HEK293 (cell line): ENCODE data around the gene VGLL4.
A peak's percentile ranks its signal among the peaks of the same experiment; 100 is the strongest.

Experiments
- OVOL3 ChIP-seq: fragments of 450-650 bp; formaldehyde crosslinking; IDR thresholded peaks from 2 replicates; pipeline ENCODE4 v1.5.1; 2016; ENCODE audit warnings: missing biosample characterization, missing genetic modification characterization
- RBAK ChIP-seq: fragments of 450-650 bp; formaldehyde crosslinking; IDR thresholded peaks from 2 replicates; pipeline ENCODE4 v1.5.1; 2016; ENCODE audit warnings: missing biosample characterization, missing genetic modification characterization
- YY1 ChIP-seq: fragments of 450-650 bp; formaldehyde crosslinking; IDR thresholded peaks from 2 replicates; pipeline ENCODE4 v1.5.1; 2018; ENCODE audit warnings: missing biosample characterization, missing genetic modification characterization
- ZBTB17 ChIP-seq: fragments of 450-650 bp; formaldehyde crosslinking; IDR thresholded peaks from 2 replicates; pipeline ENCODE4 v1.5.1; 2016; ENCODE audit warnings: missing biosample characterization, missing genetic modification characterization
- ZBTB20 ChIP-seq: fragments of 450-650 bp; formaldehyde crosslinking; IDR thresholded peaks from 2 replicates; pipeline ENCODE4 v1.5.1; 2016; ENCODE audit warnings: missing biosample characterization, missing genetic modification characterization
- ZBTB7A ChIP-seq: fragments of 450-650 bp; formaldehyde crosslinking; IDR thresholded peaks from 2 replicates; pipeline ENCODE4 v1.5.1; 2016; ENCODE audit warnings: low read depth, missing biosample characterization, missing genetic modification characterization
- ZFP37 ChIP-seq: fragments of 450-650 bp; formaldehyde crosslinking; IDR thresholded peaks from 2 replicates; pipeline ENCODE4 v1.5.1; 2016; ENCODE audit warnings: missing biosample characterization, missing genetic modification characterization
- ZNF121 ChIP-seq: fragments of 450-650 bp; formaldehyde crosslinking; IDR thresholded peaks from 2 replicates; pipeline ENCODE4 v1.5.1; 2016; ENCODE audit warnings: missing biosample characterization, missing genetic modification characterization
- ZNF138 ChIP-seq: fragments of 450-650 bp; formaldehyde crosslinking; IDR thresholded peaks from 2 replicates; pipeline ENCODE4 v1.5.1; 2016; ENCODE audit warnings: missing biosample characterization, missing genetic modification characterization, borderline replicate concordance
- ZNF184 ChIP-seq: fragments of 450-650 bp; IDR thresholded peaks from 2 replicates; pipeline ENCODE4 v1.5.1; 2018; ENCODE audit warnings: missing biosample characterization, mild to moderate bottlenecking, missing genetic modification characterization
- ZNF202 ChIP-seq: fragments of 450-650 bp; formaldehyde crosslinking; IDR thresholded peaks from 2 replicates; pipeline ENCODE4 v1.5.1; 2016; ENCODE audit warnings: missing biosample characterization, missing genetic modification characterization, borderline replicate concordance
- ZNF221 ChIP-seq: fragments of 450-650 bp; formaldehyde crosslinking; IDR thresholded peaks from 2 replicates; pipeline ENCODE4 v1.5.1; 2017; ENCODE audit warnings: missing biosample characterization, missing genetic modification characterization, borderline replicate concordance
- ZNF266 ChIP-seq: fragments of 450-650 bp; formaldehyde crosslinking; IDR thresholded peaks from 2 replicates; pipeline ENCODE4 v1.5.1; 2016; ENCODE audit warnings: missing biosample characterization, missing genetic modification characterization, low read depth
- ZNF302 ChIP-seq: fragments of 450-650 bp; formaldehyde crosslinking; IDR thresholded peaks from 2 replicates; pipeline ENCODE4 v1.5.1; 2016; ENCODE audit warnings: missing biosample characterization, missing genetic modification characterization, low read depth
- ZNF341 ChIP-seq: fragments of 450-650 bp; formaldehyde crosslinking; IDR thresholded peaks from 2 replicates; pipeline ENCODE4; 2016; ENCODE audit warnings: low read depth, missing biosample characterization, missing genetic modification characterization
- ZNF426 ChIP-seq: fragments of 450-650 bp; formaldehyde crosslinking; IDR thresholded peaks from 2 replicates; pipeline ENCODE4 v1.5.1; 2017; ENCODE audit warnings: missing biosample characterization, missing genetic modification characterization, mild to moderate bottlenecking, inconsistent platforms, moderate library complexity
- ZNF510 ChIP-seq: fragments of 450-650 bp; formaldehyde crosslinking; IDR thresholded peaks from 2 replicates; pipeline ENCODE4 v1.5.1; 2018; ENCODE audit warnings: mild to moderate bottlenecking, missing genetic modification characterization, missing biosample characterization; ENCODE audit not compliant: insufficient replicate concordance
- ZNF514 ChIP-seq: fragments of 450-650 bp; formaldehyde crosslinking; IDR thresholded peaks from 2 replicates; pipeline ENCODE4 v1.5.1; 2016; ENCODE audit warnings: missing biosample characterization, missing genetic modification characterization
- ZNF529 ChIP-seq: fragments of 450-650 bp; formaldehyde crosslinking; IDR thresholded peaks from 2 replicates; pipeline ENCODE4 v1.5.1; 2017; ENCODE audit warnings: missing genetic modification characterization, missing biosample characterization; ENCODE audit not compliant: insufficient replicate concordance
- ZNF549 ChIP-seq: fragments of 450-650 bp; IDR thresholded peaks from 2 replicates; pipeline ENCODE4 v1.5.1; 2018; ENCODE audit warnings: missing biosample characterization, missing genetic modification characterization, mild to moderate bottlenecking, inconsistent platforms, moderate library complexity
- ZNF555 ChIP-seq: fragments of 450-650 bp; formaldehyde crosslinking; conservative IDR thresholded peaks from 2 replicates; pipeline ENCODE4 v1.5.1; 2017; ENCODE audit warnings: missing biosample characterization, mild to moderate bottlenecking, missing genetic modification characterization, inconsistent platforms
- ZNF629 ChIP-seq: fragments of 450-650 bp; formaldehyde crosslinking; IDR thresholded peaks from 2 replicates; pipeline ENCODE4 v1.5.1; 2017; ENCODE audit warnings: missing biosample characterization, missing genetic modification characterization
- ZNF747 ChIP-seq: fragments of 450-650 bp; formaldehyde crosslinking; IDR thresholded peaks from 2 replicates; pipeline ENCODE4 v1.5.1; 2016; ENCODE audit warnings: missing biosample characterization, missing genetic modification characterization
- ZNF791 ChIP-seq: fragments of 450-650 bp; formaldehyde crosslinking; IDR thresholded peaks from 2 replicates; pipeline ENCODE4 v1.5.1; 2016; ENCODE audit warnings: missing biosample characterization, missing genetic modification characterization
- ZXDB ChIP-seq: fragments of 450-650 bp; formaldehyde crosslinking; IDR thresholded peaks from 2 replicates; pipeline ENCODE4 v1.5.1; 2016; ENCODE audit warnings: missing biosample characterization, missing genetic modification characterization
- TF ChIP-seq, protein P1 (sequence below): fragments of 450-650 bp; formaldehyde crosslinking; IDR thresholded peaks from 2 replicates; pipeline ENCODE4 v1.5.1; 2016; ENCODE audit warnings: missing biosample characterization, missing genetic modification characterization
- TF ChIP-seq, protein P2 (sequence below): fragments of 450-650 bp; formaldehyde crosslinking; IDR thresholded peaks from 2 replicates; pipeline ENCODE4 v1.5.1; 2017; ENCODE audit warnings: missing biosample characterization, missing genetic modification characterization
- TF ChIP-seq, protein P3 (sequence below): fragments of 450-650 bp; formaldehyde crosslinking; IDR thresholded peaks from 2 replicates; pipeline ENCODE4 v1.5.1; 2016; ENCODE audit warnings: missing biosample characterization, missing genetic modification characterization
- TF ChIP-seq, protein P4 (sequence below): fragments of 450-650 bp; formaldehyde crosslinking; IDR thresholded peaks from 2 replicates; pipeline ENCODE4 v1.5.1; 2016; ENCODE audit warnings: missing biosample characterization, missing genetic modification characterization
- TF ChIP-seq, protein P5 (sequence below): fragments of 450-650 bp; formaldehyde crosslinking; IDR thresholded peaks from 2 replicates; pipeline ENCODE4; 2016; ENCODE audit warnings: missing biosample characterization, missing genetic modification characterization

The VGLL4 gene

DNA sequence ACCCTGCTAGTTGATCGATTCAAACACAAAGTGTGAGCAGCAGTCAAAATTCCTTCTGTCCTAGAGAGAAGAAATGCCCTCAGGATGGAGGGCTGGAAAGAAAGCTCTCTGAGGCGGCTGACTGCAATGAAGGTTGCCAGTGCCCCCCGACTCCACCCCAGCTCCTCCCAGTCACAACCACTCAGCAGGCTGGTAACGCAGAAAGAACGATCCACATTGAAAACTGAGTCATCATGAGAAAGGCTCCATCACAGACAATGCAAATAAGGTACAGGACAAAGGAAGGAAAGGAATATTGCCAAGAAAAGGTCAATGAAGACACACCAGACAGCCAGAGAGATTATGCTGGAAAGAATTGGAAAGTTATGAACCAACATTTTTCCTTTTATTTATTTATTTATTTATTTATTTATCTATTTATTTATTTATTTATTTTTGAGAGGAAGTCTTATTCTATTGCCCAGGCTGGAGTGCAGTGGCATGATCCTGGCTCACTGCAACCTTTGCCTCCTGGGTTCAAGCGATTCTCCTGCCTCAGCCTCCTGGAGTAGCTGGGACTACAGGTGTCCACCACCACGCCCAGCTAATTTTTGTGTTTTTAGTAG is 17.4 kb upstream of the VGLL4 start (continued):
- TF ChIP-seq ZNF514 (tag by site-specific recombination) (0 out of 2 replicates have a peak, but pooled peaks have one; percentile 53), ZNF747 (tag by site-specific recombination) (no peak), YY1 (tag by site-specific recombination) (no peak), ZNF202 (tag by site-specific recombination) (peak; percentile 23; the same call in 1 of the 2 replicates), ZNF184 (no peak), ZBTB17 (tag by site-specific recombination) (no peak), ZNF555 (tag by site-specific recombination) (peak; percentile 81), ZNF302 (tag by site-specific recombination) (no peak), ZNF121 (tag by site-specific recombination) (0 out of 2 replicates have a peak, but pooled peaks have one; percentile 10), ZNF266 (peak; percentile 76), ZNF549 (tag by site-specific recombination) (no peak), ZNF221 (tag by site-specific recombination) (no peak), ZNF341 (tag by site-specific recombination) (no peak), ZXDB (peak; percentile 66), ZNF510 (tag by site-specific recombination) (peak; percentile 87), ZFP37 (0 out of 2 replicates have a peak, but pooled peaks have one; percentile 52), ZNF529 (no peak), ZNF138 (0 out of 2 replicates have a peak, but pooled peaks have one; percentile 14), ZNF791 (0 out of 2 replicates have a peak, but pooled peaks have one; percentile 20), ZBTB20 (tag by site-specific recombination) (no peak), ZNF426 (tag by site-specific recombination) (peak; percentile 88), OVOL3 (tag by site-specific recombination) (0 out of 2 replicates have a peak, but pooled peaks have one; percentile 45), ZNF629 (tag by site-specific recombination) (peak; percentile 66; the same call in 1 of the 2 replicates), ZBTB7A (tag by site-specific recombination) (no peak), RBAK (tag by site-specific recombination) (no peak)
- TF ChIP-seq, protein P1, sequence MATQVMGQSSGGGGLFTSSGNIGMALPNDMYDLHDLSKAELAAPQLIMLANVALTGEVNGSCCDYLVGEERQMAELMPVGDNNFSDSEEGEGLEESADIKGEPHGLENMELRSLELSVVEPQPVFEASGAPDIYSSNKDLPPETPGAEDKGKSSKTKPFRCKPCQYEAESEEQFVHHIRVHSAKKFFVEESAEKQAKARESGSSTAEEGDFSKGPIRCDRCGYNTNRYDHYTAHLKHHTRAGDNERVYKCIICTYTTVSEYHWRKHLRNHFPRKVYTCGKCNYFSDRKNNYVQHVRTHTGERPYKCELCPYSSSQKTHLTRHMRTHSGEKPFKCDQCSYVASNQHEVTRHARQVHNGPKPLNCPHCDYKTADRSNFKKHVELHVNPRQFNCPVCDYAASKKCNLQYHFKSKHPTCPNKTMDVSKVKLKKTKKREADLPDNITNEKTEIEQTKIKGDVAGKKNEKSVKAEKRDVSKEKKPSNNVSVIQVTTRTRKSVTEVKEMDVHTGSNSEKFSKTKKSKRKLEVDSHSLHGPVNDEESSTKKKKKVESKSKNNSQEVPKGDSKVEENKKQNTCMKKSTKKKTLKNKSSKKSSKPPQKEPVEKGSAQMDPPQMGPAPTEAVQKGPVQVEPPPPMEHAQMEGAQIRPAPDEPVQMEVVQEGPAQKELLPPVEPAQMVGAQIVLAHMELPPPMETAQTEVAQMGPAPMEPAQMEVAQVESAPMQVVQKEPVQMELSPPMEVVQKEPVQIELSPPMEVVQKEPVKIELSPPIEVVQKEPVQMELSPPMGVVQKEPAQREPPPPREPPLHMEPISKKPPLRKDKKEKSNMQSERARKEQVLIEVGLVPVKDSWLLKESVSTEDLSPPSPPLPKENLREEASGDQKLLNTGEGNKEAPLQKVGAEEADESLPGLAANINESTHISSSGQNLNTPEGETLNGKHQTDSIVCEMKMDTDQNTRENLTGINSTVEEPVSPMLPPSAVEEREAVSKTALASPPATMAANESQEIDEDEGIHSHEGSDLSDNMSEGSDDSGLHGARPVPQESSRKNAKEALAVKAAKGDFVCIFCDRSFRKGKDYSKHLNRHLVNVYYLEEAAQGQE (tag by site-specific recombination), result peak; percentile 62; the same call in 1 of the 2 replicates
- TF ChIP-seq, protein P2, sequence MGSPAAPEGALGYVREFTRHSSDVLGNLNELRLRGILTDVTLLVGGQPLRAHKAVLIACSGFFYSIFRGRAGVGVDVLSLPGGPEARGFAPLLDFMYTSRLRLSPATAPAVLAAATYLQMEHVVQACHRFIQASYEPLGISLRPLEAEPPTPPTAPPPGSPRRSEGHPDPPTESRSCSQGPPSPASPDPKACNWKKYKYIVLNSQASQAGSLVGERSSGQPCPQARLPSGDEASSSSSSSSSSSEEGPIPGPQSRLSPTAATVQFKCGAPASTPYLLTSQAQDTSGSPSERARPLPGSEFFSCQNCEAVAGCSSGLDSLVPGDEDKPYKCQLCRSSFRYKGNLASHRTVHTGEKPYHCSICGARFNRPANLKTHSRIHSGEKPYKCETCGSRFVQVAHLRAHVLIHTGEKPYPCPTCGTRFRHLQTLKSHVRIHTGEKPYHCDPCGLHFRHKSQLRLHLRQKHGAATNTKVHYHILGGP, result no peak
- TF ChIP-seq, protein P3, sequence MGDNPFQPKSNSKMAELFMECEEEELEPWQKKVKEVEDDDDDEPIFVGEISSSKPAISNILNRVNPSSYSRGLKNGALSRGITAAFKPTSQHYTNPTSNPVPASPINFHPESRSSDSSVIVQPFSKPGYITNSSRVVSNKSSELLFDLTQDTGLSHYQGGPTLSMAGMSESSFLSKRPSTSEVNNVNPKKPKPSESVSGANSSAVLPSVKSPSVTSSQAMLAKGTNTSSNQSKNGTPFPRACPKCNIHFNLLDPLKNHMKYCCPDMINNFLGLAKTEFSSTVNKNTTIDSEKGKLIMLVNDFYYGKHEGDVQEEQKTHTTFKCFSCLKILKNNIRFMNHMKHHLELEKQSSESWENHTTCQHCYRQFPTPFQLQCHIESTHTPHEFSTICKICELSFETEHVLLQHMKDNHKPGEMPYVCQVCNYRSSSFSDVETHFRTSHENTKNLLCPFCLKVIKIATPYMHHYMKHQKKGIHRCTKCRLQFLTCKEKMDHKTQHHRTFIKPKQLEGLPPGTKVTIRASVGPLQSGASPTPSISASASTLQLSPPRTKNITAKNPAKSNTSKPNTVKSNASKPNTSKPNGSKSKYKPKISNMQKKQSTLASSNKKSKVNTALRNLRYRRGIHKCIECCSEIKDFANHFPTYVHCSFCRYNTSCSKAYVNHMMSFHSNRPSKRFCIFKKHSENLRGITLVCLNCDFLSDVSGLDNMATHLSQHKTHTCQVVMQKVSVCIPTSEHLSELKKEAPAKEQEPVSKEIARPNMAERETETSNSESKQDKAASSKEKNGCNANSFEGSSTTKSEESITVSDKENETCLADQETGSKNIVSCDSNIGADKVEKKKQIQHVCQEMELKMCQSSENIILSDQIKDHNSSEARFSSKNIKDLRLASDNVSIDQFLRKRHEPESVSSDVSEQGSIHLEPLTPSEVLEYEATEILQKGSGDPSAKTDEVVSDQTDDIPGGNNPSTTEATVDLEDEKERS (tag by site-specific recombination), result no peak
- TF ChIP-seq, protein P4, sequence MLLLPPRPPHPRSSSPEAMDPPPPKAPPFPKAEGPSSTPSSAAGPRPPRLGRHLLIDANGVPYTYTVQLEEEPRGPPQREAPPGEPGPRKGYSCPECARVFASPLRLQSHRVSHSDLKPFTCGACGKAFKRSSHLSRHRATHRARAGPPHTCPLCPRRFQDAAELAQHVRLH, result peak; percentile 65; the same call in 1 of the 2 replicates
- TF ChIP-seq, protein P5, sequence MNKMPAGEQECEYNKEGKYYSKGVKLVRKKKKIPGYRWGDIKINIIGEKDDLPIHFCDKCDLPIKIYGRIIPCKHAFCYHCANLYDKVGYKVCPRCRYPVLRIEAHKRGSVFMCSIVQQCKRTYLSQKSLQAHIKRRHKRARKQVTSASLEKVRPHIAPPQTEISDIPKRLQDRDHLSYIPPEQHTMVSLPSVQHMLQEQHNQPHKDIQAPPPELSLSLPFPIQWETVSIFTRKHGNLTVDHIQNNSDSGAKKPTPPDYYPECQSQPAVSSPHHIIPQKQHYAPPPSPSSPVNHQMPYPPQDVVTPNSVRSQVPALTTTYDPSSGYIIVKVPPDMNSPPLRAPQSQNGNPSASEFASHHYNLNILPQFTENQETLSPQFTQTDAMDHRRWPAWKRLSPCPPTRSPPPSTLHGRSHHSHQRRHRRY (tag by site-specific recombination), result no peak
- TF ChIP-seq, all 188 proteins: peak for 38
